Activated T-cell treated with anti-CD3 and anti-CD28 coated beads, Interleukin-2, amount 50 U/mL, for 24 hours (primary cell): ENCODE measurements around the gene KRT39.

ENCODE experiments used
- DNase-seq: peaks from one replicate; pipeline ENCODE4 v3.0.0-alpha.2; 2020
- H3K27ac Mint-ChIP-seq: 2 replicates; pipeline ENCODE4 v1.8.0; 2020; ENCODE audit warnings: mild to moderate bottlenecking, mixed read lengths
- H3K27me3 Mint-ChIP-seq: 2 replicates; pipeline ENCODE4 v1.8.0; 2020; ENCODE audit warnings: mixed read lengths
- H3K36me3 Mint-ChIP-seq: 2 replicates; pipeline ENCODE4 v1.8.0; 2020; ENCODE audit warnings: low read depth, mixed read lengths
- H3K4me1 Mint-ChIP-seq: 2 replicates; pipeline ENCODE4 v1.8.0; 2020; ENCODE audit warnings: low read depth, mixed read lengths
- H3K4me3 Mint-ChIP-seq: 2 replicates; pipeline ENCODE4 v1.8.0; 2020; ENCODE audit warnings: mild to moderate bottlenecking, moderate library complexity, mixed read lengths
- H3K9me3 Mint-ChIP-seq: 2 replicates; pipeline ENCODE4 v1.8.0; 2020; ENCODE audit warnings: mixed read lengths

The KRT39 gene

GRCh38 chr17:40996829-40997228, 30.1 kb upstream of the KRT39 start:
- no peak overlapping the region for H3K27ac Mint-ChIP-seq
- H3K36me3 Mint-ChIP-seq: no peaks in the 10 kb centered on the region
- no peak for DNase-seq
- no peaks in the 10 kb centered on the region for H3K9me3 Mint-ChIP-seq
- no peaks in the 10 kb centered on the region for H3K4me1 Mint-ChIP-seq
- no peak overlapping the region for H3K4me3 Mint-ChIP-seq
- peaks cover 69% of the 10 kb centered on the region for H3K27me3 Mint-ChIP-seq

- no peaks in the 10 kb centered on the region for H3K36me3 Mint-ChIP-seq
- no peak for DNase-seq
- no peaks in the 10 kb centered on the region for H3K9me3 Mint-ChIP-seq
- no peaks in the 10 kb centered on the region for H3K4me1 Mint-ChIP-seq
- peaks cover 66% of the 10 kb centered on the region for H3K27me3 Mint-ChIP-seq
- no peak overlapping the region for H3K4me3 Mint-ChIP-seq
- no peak overlapping the region for H3K27ac Mint-ChIP-seq
Observed at GRCh38 chr17:40995116-40995515, 28.4 kb upstream of the KRT39 start.

- Mint-ChIP-seq H3K4me3 (no peak within 1 kb of the TSS), H3K27ac (no peak within 1 kb of the TSS), H3K4me1 (no peaks in the 10 kb centered on the region), H3K9me3 (no peaks in the 10 kb centered on the region), H3K27me3 (peaks cover 58% of the 10 kb centered on the region), H3K36me3 (no peaks in the 10 kb centered on the region)
- DNase-seq: no peak
Observed at GRCh38 chr17:40993839-40994238, 27.1 kb upstream of the KRT39 start, which contains the start of gene KRTAP3-3. Gene KRTAP3-3, minus strand, starts transcription at chr17:40994164. Its CDS starts 67 bp downstream, at chr17:40994097.

GRCh38 chr17:40993084-40993483, 26.3 kb upstream of the KRT39 start:
- H3K27me3 Mint-ChIP-seq: peaks cover 52% of the 10 kb centered on the region
- no peak overlapping the region for H3K4me3 Mint-ChIP-seq
- no peaks in the 10 kb centered on the region for H3K4me1 Mint-ChIP-seq
- H3K9me3 Mint-ChIP-seq: no peaks in the 10 kb centered on the region
- no peak for DNase-seq
- H3K36me3 Mint-ChIP-seq: no peaks in the 10 kb centered on the region
- H3K27ac Mint-ChIP-seq: no peak overlapping the region

GRCh38 chr17:40992666-40993065, 25.9 kb upstream of the KRT39 start:
- Mint-ChIP-seq H3K36me3 (no peaks in the 10 kb centered on the region), H3K9me3 (no peaks in the 10 kb centered on the region), H3K27me3 (peaks cover 54% of the 10 kb centered on the region), H3K27ac (no peak overlapping the region), H3K4me3 (no peak overlapping the region), H3K4me1 (no peaks in the 10 kb centered on the region)
- DNase-seq: no peak

- no peak for DNase-seq
Observed at GRCh38 chr17:40986920-40987319, 20.2 kb upstream of the KRT39 start.

GRCh38 chr17:40984226-40984625, 17.5 kb upstream of the KRT39 start, which contains the start of gene KRT40:
Gene KRT40, minus strand, starts transcription at chr17:40984326. Its CDS starts 53 bp downstream, at chr17:40984273.
- Mint-ChIP-seq H3K4me1 (no peaks in the 10 kb centered on the region), H3K27me3 (peaks cover 35% of the 10 kb centered on the region), H3K27ac (no peak within 1 kb of the TSS), H3K4me3 (no peak within 1 kb of the TSS), H3K9me3 (no peaks in the 10 kb centered on the region), H3K36me3 (no peaks in the 10 kb centered on the region)
- no peak for DNase-seq

More at GRCh38 chr17:40986920-40987319, 20.2 kb upstream of the KRT39 start:
- H3K36me3 Mint-ChIP-seq: no peaks in the 10 kb centered on the region
- no peak overlapping the region for H3K27ac Mint-ChIP-seq
- peaks cover 41% of the 10 kb centered on the region for H3K27me3 Mint-ChIP-seq
- H3K9me3 Mint-ChIP-seq: no peaks in the 10 kb centered on the region
- no peak overlapping the region for H3K4me3 Mint-ChIP-seq
- H3K4me1 Mint-ChIP-seq: no peaks in the 10 kb centered on the region

- no peaks in the 10 kb centered on the region for H3K9me3 Mint-ChIP-seq
- H3K4me1 Mint-ChIP-seq: no peaks in the 10 kb centered on the region
- H3K27me3 Mint-ChIP-seq: peaks cover 28% of the 10 kb centered on the region
- DNase-seq: no peak
- H3K36me3 Mint-ChIP-seq: no peaks in the 10 kb centered on the region
- H3K4me3 Mint-ChIP-seq: no peak overlapping the region
- no peak overlapping the region for H3K27ac Mint-ChIP-seq
Observed at GRCh38 chr17:40981115-40981514, 14.4 kb upstream of the KRT39 start.

GRCh38 chr17:40980596-40980995, 13.8 kb upstream of the KRT39 start:
- Mint-ChIP-seq H3K4me1 (no peaks in the 10 kb centered on the region), H3K27ac (no peak overlapping the region), H3K36me3 (no peaks in the 10 kb centered on the region), H3K27me3 (peaks cover 30% of the 10 kb centered on the region), H3K9me3 (no peaks in the 10 kb centered on the region), H3K4me3 (no peak overlapping the region)
- no peak for DNase-seq

- DNase-seq: no peak
- H3K9me3 Mint-ChIP-seq: no peaks in the 10 kb centered on the region
- no peak overlapping the region for H3K27ac Mint-ChIP-seq
- H3K27me3 Mint-ChIP-seq: peaks cover 33% of the 10 kb centered on the region
- H3K36me3 Mint-ChIP-seq: no peaks in the 10 kb centered on the region
- H3K4me3 Mint-ChIP-seq: no peak overlapping the region
- no peaks in the 10 kb centered on the region for H3K4me1 Mint-ChIP-seq
Observed at GRCh38 chr17:40980117-40980516, 13.4 kb upstream of the KRT39 start.

GRCh38 chr17:40978575-40979151, 11.9 kb upstream of the KRT39 start:
- H3K27ac Mint-ChIP-seq: no peak overlapping the region
- no peak overlapping the region for H3K4me3 Mint-ChIP-seq
- H3K27me3 Mint-ChIP-seq: peaks cover 30% of the 10 kb centered on the region
- no peak for DNase-seq
- no peaks in the 10 kb centered on the region for H3K36me3 Mint-ChIP-seq
- no peaks in the 10 kb centered on the region for H3K4me1 Mint-ChIP-seq
- H3K9me3 Mint-ChIP-seq: no peaks in the 10 kb centered on the region

GRCh38 chr17:40975516-40975915, 8.8 kb upstream of the KRT39 start:
- Mint-ChIP-seq H3K4me3 (no peak overlapping the region), H3K27ac (no peak overlapping the region), H3K27me3 (peaks cover 17% of the 10 kb centered on the region), H3K36me3 (no peaks in the 10 kb centered on the region), H3K9me3 (no peaks in the 10 kb centered on the region), H3K4me1 (no peaks in the 10 kb centered on the region)
- DNase-seq: no peak

GRCh38 chr17:40974366-40974765, 7.6 kb upstream of the KRT39 start:
- no peak for DNase-seq
- Mint-ChIP-seq H3K4me1 (no peaks in the 10 kb centered on the region), H3K4me3 (no peak overlapping the region), H3K27me3 (peaks cover 21% of the 10 kb centered on the region), H3K9me3 (no peaks in the 10 kb centered on the region), H3K36me3 (no peaks in the 10 kb centered on the region), H3K27ac (no peak overlapping the region)

GRCh38 chr17:40967582-40967981, 834 bp upstream of the KRT39 start:
- H3K27ac Mint-ChIP-seq: no peak overlapping the region
- DNase-seq: no peak

GRCh38 chr17:40963838-40964237, 2.9 kb downstream of the KRT39 start:
- Mint-ChIP-seq H3K27ac (no peak overlapping the region), H3K9me3 (no peaks in the 10 kb centered on the region), H3K27me3 (peaks cover 42% of the 10 kb centered on the region), H3K4me1 (peaks cover 5% of the 10 kb centered on the region), H3K4me3 (no peak overlapping the region), H3K36me3 (no peaks in the 10 kb centered on the region)
- no peak for DNase-seq

More at GRCh38 chr17:40967582-40967981, 834 bp upstream of the KRT39 start:
- Mint-ChIP-seq H3K4me3 (no peak overlapping the region), H3K27me3 (peaks cover 36% of the 10 kb centered on the region), H3K4me1 (peaks cover 5% of the 10 kb centered on the region), H3K9me3 (no peaks in the 10 kb centered on the region), H3K36me3 (no peaks in the 10 kb centered on the region)
